GM23338 (cell line): ENCODE results near the gene DNAJB6. TPM values are rescaled to one million over a fixed set of nuclear protein-coding genes. Genes with fewer than 3 reads are reported as not detected.
A peak's percentile ranks its signal among the peaks of the same experiment; 100 is the strongest.

ENCODE experiments used
- ATAC-seq: fragments of 200-7000 bp; cut with Tn5 transposase; 3 replicates; pipeline ENCODE4 v1.9.1; 2020
- DNase-seq: peaks from one replicate; pipeline ENCODE4 v3.0.0-alpha.2; 2015; ENCODE audit warnings: low spot score
- H2AFZ ChIP-seq: fragments of 200-600 bp; sonication (generic); 2 replicates; pipeline ENCODE4 v1.8.0; 2016; ENCODE audit warnings: antibody characterized with exemption, mild to moderate bottlenecking, moderate library complexity
- H3F3A ChIP-seq: fragments of 200-600 bp; sonication (generic); replicated peaks from 2 replicates; pipeline ENCODE4 v1.8.0; 2017; ENCODE audit warnings: antibody characterized with exemption, mixed run types, low read depth
- H3K27ac ChIP-seq: fragments of 200-600 bp; sonication (generic); 2 replicates; pipeline ENCODE4 v1.6.1; 2016; ENCODE audit warnings: low read depth
- H3K27me3 ChIP-seq: fragments of 200-600 bp; sonication (generic); 2 replicates; pipeline ENCODE4 v1.8.0; 2016; ENCODE audit warnings: mild to moderate bottlenecking, mixed run types, moderate library complexity; ENCODE audit not compliant: insufficient read depth
- H3K36me3 ChIP-seq: fragments of 200-600 bp; sonication (generic); 2 replicates; pipeline ENCODE4 v1.8.0; 2016; ENCODE audit warnings: mild to moderate bottlenecking; ENCODE audit not compliant: insufficient read depth
- H3K4me1 ChIP-seq: fragments of 200-600 bp; sonication (generic); 2 replicates; pipeline ENCODE4 v1.8.0; 2016; ENCODE audit warnings: mild to moderate bottlenecking, moderate library complexity; ENCODE audit not compliant: insufficient read depth
- H3K4me2 ChIP-seq: fragments of 200-600 bp; sonication (generic); 2 replicates; pipeline ENCODE4 v1.7.1; 2017; ENCODE audit warnings: mixed run types
- H3K4me3 ChIP-seq: fragments of 200-600 bp; sonication (generic); 2 replicates; pipeline ENCODE4 v1.6.1; 2016; ENCODE audit warnings: mixed run types
- H3K79me2 ChIP-seq: fragments of 200-600 bp; sonication (generic); replicated peaks from 2 replicates; pipeline ENCODE4 v1.8.0; 2017; ENCODE audit warnings: mild to moderate bottlenecking; ENCODE audit not compliant: insufficient read depth
- H3K9me2 ChIP-seq: fragments of 200-600 bp; sonication (generic); 2 replicates; pipeline ENCODE4 v1.8.0; 2017; ENCODE audit not compliant: insufficient read depth
- H4K20me1 ChIP-seq: fragments of 200-600 bp; sonication (generic); replicated peaks from 2 replicates; pipeline ENCODE4 v1.8.0; 2017; ENCODE audit warnings: mild to moderate bottlenecking; ENCODE audit not compliant: insufficient read depth
- H3K27ac Mint-ChIP-seq: 2 replicates; pipeline ENCODE4 v1.8.0; 2020; ENCODE audit warnings: inconsistent platforms, mild to moderate bottlenecking, moderate library complexity, mixed read lengths
- H3K27me3 Mint-ChIP-seq: 3 replicates; pipeline ENCODE4 v1.8.0; 2022; ENCODE audit warnings: low read depth, mild to moderate bottlenecking, moderate library complexity, mixed read lengths, inconsistent platforms; ENCODE audit not compliant: insufficient read depth, poor library complexity
- H3K36me3 Mint-ChIP-seq: 3 replicates; pipeline ENCODE4 v1.8.0; 2021; ENCODE audit warnings: low read depth, mild to moderate bottlenecking, inconsistent platforms, moderate library complexity, mixed read lengths
- H3K4me1 Mint-ChIP-seq: 3 replicates; pipeline ENCODE4 v1.8.0; 2020; ENCODE audit warnings: mild to moderate bottlenecking, inconsistent platforms, mixed read lengths
- H3K4me3 Mint-ChIP-seq: 3 replicates; pipeline ENCODE4 v1.8.0; 2021; ENCODE audit warnings: moderate library complexity, mild to moderate bottlenecking, inconsistent platforms, mixed read lengths
- H3K9me3 Mint-ChIP-seq: 3 replicates; pipeline ENCODE4 v1.8.0; 2020; ENCODE audit warnings: moderate library complexity, mild to moderate bottlenecking, inconsistent platforms, mixed read lengths
- CREB1 ChIP-seq: fragments of 250-450 bp; sonication (Bioruptor Pico); IDR thresholded peaks from 2 replicates; pipeline ENCODE4 v1.5.0; 2020; ENCODE audit warnings: low read depth, mild to moderate bottlenecking, moderate library complexity
- EZH2phosphoT487 ChIP-seq: fragments of 200-600 bp; sonication (generic); IDR thresholded peaks from one replicate; pipeline ENCODE4 v1.8.1; 2018; ENCODE audit warnings: antibody characterized with exemption; ENCODE audit not compliant: unreplicated experiment
- JUNB ChIP-seq: IDR thresholded peaks from one replicate; pipeline ENCODE4 v1.6.1; 2016; ENCODE audit warnings: antibody characterized with exemption; ENCODE audit not compliant: unreplicated experiment
- NANOG ChIP-seq: IDR thresholded peaks from 2 replicates; pipeline ENCODE4 v1.6.1; 2016; ENCODE audit warnings: antibody characterized with exemption, borderline replicate concordance
- POLR2AphosphoS5 ChIP-seq: IDR thresholded peaks from 2 replicates; pipeline ENCODE4 v1.6.1; 2016; ENCODE audit warnings: antibody characterized with exemption, low read depth
- STAT1 ChIP-seq: IDR thresholded peaks from one replicate; pipeline ENCODE4 v1.6.1; 2016; ENCODE audit warnings: antibody characterized with exemption; ENCODE audit not compliant: unreplicated experiment
- ZNF114 ChIP-seq: fragments of 250-450 bp; sonication (Bioruptor Pico); IDR thresholded peaks from 2 replicates; pipeline ENCODE4 v1.5.0; 2020; ENCODE audit warnings: mild to moderate bottlenecking, moderate library complexity
- ZNF331 ChIP-seq: fragments of 250-450 bp; sonication (Bioruptor Pico); IDR thresholded peaks from 2 replicates; pipeline ENCODE4 v1.5.0; 2020; ENCODE audit warnings: low read depth, mild to moderate bottlenecking, moderate library complexity
- polyA plus RNA-seq: library from polyadenylated mRNA; unstranded; fragments of >200 nt; fragmentation: Nextera tagmentation; extraction: Ambion mirVana; gene quantifications from 2 replicates; pipeline ENCODE4 v1.2.1, GENCODE V29; 2016
- total RNA-seq: library from RNA; depleted of rRNA; stranded (reverse); fragments of >200 nt; shearing (Covaris generic); gene quantifications from 2 replicates; pipeline ENCODE4 v1.2.3, GENCODE V29; 2014
- TF ChIP-seq, protein P1 (sequence below): fragments of 250-450 bp; sonication (Bioruptor Pico); IDR thresholded peaks from 2 replicates; pipeline ENCODE4 v1.5.0; 2020; ENCODE audit warnings: mild to moderate bottlenecking, moderate library complexity
- TF ChIP-seq, protein P2 (sequence below), 2 experiments: fragments of 200-600 bp in 1 of 2; sonication (generic) in 1 of 2; conservative IDR thresholded peaks; 2 replicates each; pipeline versions ENCODE4 v1.5.1 to v1.6.1; 2016 to 2017; ENCODE audit warnings: antibody characterized with exemption in 2 of 2, low read depth in 2 of 2, mild to moderate bottlenecking in 2 of 2, moderate library complexity in 1 of 2
- TF ChIP-seq, protein P3 (sequence below): IDR thresholded peaks from 2 replicates; pipeline ENCODE4 v1.6.1; 2016; ENCODE audit warnings: antibody characterized with exemption
- TF ChIP-seq, protein P4 (sequence below): IDR thresholded peaks from one replicate; pipeline ENCODE4 v1.6.1; 2018; ENCODE audit warnings: antibody characterized with exemption; ENCODE audit not compliant: unreplicated experiment

DNAJB6 gene
- total and polyA plus RNA-seq, 2 experiments from 2014 or later = 308 to 322 TPM

DNA sequence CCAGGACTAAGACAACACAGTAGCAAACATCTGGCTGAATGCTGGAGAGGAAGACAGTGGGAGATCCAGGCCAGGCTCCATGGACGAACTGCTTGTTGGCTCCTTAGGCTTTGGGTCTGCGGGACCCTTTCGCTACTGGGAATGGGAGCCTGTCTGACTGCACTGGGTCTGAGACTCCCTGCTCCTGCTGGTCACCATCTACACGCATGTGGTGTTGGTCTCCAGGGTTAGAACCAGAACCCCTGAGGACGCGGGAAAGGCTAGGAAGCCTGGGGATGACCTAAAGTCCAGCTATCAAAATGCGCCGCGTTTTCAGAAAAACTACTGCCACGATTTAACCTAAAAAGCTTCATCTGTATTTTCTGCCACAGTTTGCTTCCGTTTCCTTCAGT lies 817 bp upstream of the DNAJB6 start:
- H3K4me2 ChIP-seq = peak overlapping the region; percentile 91
- H3K27me3 ChIP-seq = no peaks in the 10 kb centered on the region
- H3K9me2 ChIP-seq = no peaks in the 10 kb centered on the region
- H3K79me2 ChIP-seq = peaks cover 63% of the 10 kb centered on the region
- Mint-ChIP-seq H3K4me1 (peaks cover 37% of the 10 kb centered on the region), H3K4me3 (peak overlapping the region; percentile 92), H3K27me3 (peaks cover 25% of the 10 kb centered on the region), H3K27ac (peak overlapping the region; percentile 84), H3K36me3 (peaks cover 36% of the 10 kb centered on the region), H3K9me3 (peaks cover 9% of the 10 kb centered on the region; the same call in 2 of the 3 replicates)
- H3K4me1 ChIP-seq = peaks cover 30% of the 10 kb centered on the region
- TF ChIP-seq, protein P1, sequence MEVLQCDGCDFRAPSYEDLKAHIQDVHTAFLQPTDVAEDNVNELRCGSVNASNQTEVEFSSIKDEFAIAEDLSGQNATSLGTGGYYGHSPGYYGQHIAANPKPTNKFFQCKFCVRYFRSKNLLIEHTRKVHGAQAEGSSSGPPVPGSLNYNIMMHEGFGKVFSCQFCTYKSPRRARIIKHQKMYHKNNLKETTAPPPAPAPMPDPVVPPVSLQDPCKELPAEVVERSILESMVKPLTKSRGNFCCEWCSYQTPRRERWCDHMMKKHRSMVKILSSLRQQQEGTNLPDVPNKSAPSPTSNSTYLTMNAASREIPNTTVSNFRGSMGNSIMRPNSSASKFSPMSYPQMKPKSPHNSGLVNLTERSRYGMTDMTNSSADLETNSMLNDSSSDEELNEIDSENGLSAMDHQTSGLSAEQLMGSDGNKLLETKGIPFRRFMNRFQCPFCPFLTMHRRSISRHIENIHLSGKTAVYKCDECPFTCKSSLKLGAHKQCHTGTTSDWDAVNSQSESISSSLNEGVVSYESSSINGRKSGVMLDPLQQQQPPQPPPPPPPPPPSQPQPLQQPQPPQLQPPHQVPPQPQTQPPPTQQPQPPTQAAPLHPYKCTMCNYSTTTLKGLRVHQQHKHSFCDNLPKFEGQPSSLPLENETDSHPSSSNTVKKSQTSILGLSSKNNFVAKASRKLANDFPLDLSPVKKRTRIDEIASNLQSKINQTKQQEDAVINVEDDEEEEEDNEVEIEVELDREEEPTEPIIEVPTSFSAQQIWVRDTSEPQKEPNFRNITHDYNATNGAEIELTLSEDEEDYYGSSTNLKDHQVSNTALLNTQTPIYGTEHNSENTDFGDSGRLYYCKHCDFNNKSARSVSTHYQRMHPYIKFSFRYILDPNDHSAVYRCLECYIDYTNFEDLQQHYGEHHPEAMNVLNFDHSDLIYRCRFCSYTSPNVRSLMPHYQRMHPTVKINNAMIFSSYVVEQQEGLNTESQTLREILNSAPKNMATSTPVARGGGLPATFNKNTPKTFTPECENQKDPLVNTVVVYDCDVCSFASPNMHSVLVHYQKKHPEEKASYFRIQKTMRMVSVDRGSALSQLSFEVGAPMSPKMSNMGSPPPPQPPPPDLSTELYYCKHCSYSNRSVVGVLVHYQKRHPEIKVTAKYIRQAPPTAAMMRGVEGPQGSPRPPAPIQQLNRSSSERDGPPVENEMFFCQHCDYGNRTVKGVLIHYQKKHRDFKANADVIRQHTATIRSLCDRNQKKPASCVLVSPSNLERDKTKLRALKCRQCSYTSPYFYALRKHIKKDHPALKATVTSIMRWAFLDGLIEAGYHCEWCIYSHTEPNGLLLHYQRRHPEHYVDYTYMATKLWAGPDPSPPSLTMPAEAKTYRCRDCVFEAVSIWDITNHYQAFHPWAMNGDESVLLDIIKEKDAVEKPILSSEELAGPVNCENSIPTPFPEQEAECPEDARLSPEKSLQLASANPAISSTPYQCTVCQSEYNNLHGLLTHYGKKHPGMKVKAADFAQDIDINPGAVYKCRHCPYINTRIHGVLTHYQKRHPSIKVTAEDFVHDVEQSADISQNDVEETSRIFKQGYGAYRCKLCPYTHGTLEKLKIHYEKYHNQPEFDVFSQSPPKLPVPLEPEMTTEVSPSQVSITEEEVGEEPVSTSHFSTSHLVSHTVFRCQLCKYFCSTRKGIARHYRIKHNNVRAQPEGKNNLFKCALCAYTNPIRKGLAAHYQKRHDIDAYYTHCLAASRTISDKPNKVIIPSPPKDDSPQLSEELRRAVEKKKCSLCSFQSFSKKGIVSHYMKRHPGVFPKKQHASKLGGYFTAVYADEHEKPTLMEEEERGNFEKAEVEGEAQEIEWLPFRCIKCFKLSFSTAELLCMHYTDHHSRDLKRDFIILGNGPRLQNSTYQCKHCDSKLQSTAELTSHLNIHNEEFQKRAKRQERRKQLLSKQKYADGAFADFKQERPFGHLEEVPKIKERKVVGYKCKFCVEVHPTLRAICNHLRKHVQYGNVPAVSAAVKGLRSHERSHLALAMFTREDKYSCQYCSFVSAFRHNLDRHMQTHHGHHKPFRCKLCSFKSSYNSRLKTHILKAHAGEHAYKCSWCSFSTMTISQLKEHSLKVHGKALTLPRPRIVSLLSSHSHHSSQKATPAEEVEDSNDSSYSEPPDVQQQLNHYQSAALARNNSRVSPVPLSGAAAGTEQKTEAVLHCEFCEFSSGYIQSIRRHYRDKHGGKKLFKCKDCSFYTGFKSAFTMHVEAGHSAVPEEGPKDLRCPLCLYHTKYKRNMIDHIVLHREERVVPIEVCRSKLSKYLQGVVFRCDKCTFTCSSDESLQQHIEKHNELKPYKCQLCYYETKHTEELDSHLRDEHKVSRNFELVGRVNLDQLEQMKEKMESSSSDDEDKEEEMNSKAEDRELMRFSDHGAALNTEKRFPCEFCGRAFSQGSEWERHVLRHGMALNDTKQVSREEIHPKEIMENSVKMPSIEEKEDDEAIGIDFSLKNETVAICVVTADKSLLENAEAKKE (CRISPR knock-in tag) = no peak
- no peak for TF ChIP-seq JUNB
- TF ChIP-seq, protein P2, sequence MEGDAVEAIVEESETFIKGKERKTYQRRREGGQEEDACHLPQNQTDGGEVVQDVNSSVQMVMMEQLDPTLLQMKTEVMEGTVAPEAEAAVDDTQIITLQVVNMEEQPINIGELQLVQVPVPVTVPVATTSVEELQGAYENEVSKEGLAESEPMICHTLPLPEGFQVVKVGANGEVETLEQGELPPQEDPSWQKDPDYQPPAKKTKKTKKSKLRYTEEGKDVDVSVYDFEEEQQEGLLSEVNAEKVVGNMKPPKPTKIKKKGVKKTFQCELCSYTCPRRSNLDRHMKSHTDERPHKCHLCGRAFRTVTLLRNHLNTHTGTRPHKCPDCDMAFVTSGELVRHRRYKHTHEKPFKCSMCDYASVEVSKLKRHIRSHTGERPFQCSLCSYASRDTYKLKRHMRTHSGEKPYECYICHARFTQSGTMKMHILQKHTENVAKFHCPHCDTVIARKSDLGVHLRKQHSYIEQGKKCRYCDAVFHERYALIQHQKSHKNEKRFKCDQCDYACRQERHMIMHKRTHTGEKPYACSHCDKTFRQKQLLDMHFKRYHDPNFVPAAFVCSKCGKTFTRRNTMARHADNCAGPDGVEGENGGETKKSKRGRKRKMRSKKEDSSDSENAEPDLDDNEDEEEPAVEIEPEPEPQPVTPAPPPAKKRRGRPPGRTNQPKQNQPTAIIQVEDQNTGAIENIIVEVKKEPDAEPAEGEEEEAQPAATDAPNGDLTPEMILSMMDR (conservative IDR thresholded peaks at IDR 0.05; ENCODE audit: low read depth in 2 of 2) = no peak
- TF ChIP-seq NANOG = no peak
- TF ChIP-seq, protein P3, sequence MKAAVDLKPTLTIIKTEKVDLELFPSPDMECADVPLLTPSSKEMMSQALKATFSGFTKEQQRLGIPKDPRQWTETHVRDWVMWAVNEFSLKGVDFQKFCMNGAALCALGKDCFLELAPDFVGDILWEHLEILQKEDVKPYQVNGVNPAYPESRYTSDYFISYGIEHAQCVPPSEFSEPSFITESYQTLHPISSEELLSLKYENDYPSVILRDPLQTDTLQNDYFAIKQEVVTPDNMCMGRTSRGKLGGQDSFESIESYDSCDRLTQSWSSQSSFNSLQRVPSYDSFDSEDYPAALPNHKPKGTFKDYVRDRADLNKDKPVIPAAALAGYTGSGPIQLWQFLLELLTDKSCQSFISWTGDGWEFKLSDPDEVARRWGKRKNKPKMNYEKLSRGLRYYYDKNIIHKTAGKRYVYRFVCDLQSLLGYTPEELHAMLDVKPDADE = no peak
- no peak for TF ChIP-seq CREB1 (CRISPR knock-in tag)
- TF ChIP-seq EZH2phosphoT487 = no peak
- TF ChIP-seq ZNF331 (CRISPR knock-in tag) = no peak
- no peak for TF ChIP-seq ZNF114 (CRISPR knock-in tag)
- no peak for TF ChIP-seq STAT1
- TF ChIP-seq POLR2AphosphoS5 = no peak
- TF ChIP-seq, protein P4, sequence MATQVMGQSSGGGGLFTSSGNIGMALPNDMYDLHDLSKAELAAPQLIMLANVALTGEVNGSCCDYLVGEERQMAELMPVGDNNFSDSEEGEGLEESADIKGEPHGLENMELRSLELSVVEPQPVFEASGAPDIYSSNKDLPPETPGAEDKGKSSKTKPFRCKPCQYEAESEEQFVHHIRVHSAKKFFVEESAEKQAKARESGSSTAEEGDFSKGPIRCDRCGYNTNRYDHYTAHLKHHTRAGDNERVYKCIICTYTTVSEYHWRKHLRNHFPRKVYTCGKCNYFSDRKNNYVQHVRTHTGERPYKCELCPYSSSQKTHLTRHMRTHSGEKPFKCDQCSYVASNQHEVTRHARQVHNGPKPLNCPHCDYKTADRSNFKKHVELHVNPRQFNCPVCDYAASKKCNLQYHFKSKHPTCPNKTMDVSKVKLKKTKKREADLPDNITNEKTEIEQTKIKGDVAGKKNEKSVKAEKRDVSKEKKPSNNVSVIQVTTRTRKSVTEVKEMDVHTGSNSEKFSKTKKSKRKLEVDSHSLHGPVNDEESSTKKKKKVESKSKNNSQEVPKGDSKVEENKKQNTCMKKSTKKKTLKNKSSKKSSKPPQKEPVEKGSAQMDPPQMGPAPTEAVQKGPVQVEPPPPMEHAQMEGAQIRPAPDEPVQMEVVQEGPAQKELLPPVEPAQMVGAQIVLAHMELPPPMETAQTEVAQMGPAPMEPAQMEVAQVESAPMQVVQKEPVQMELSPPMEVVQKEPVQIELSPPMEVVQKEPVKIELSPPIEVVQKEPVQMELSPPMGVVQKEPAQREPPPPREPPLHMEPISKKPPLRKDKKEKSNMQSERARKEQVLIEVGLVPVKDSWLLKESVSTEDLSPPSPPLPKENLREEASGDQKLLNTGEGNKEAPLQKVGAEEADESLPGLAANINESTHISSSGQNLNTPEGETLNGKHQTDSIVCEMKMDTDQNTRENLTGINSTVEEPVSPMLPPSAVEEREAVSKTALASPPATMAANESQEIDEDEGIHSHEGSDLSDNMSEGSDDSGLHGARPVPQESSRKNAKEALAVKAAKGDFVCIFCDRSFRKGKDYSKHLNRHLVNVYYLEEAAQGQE = no peak
- H4K20me1 ChIP-seq = peaks cover 24% of the 10 kb centered on the region
- H3K27ac ChIP-seq = peak overlapping the region; percentile 97
- H2AFZ ChIP-seq = peak overlapping the region; percentile 70; the same call in 1 of the 2 replicates
- H3K4me3 ChIP-seq = peak overlapping the region; percentile 100
- peak; percentile 17 for ATAC-seq
- peak; percentile 51 for DNase-seq
- no peaks in the 10 kb centered on the region for H3K36me3 ChIP-seq
- H3F3A ChIP-seq = peaks cover 30% of the 10 kb centered on the region
